IPS DF 6.9 (cell line): ENCODE results near the gene UMPS.

ENCODE experiments used
- DNase-seq: peaks from one replicate; pipeline ENCODE4 v3.0.0-alpha.2; 2013; ENCODE audit warnings: low read depth, low spot score
- H3K27ac ChIP-seq: one replicate; pipeline ENCODE4 v1.5.1; 2013; ENCODE audit warnings: low read length, control low read depth
- H3K27me3 ChIP-seq: 2 replicates; pipeline ENCODE4 v1.6.1; 2013; ENCODE audit warnings: mild to moderate bottlenecking, low read length; ENCODE audit not compliant: control insufficient read depth, insufficient read depth
- H3K36me3 ChIP-seq: 2 replicates; pipeline ENCODE4 v1.6.1; 2013; ENCODE audit warnings: low read length; ENCODE audit not compliant: control insufficient read depth, insufficient read depth
- H3K4me1 ChIP-seq: 2 replicates; pipeline ENCODE4 v1.6.1; 2013; ENCODE audit warnings: low read length; ENCODE audit not compliant: control insufficient read depth, insufficient read depth
- H3K4me3 ChIP-seq: 2 replicates; pipeline ENCODE4 v1.5.1; 2013; ENCODE audit warnings: mild to moderate bottlenecking, low read length
- H3K9me3 ChIP-seq: 2 replicates; pipeline ENCODE4 v1.6.1; 2013; ENCODE audit warnings: low read length, inconsistent platforms; ENCODE audit not compliant: control insufficient read depth, insufficient read depth
- WGBS: extraction: QIAGEN DNeasy Blood & Tissue Kit; methylation state at CpG from one replicate; pipeline ENCODE4 v1.1.7; 2013; ENCODE audit warnings: mixed read lengths, missing lambda C conversion rate; ENCODE audit not compliant: insufficient read length, insufficient coverage; 5-methylcytosine and 5-hydroxymethylcytosine counted together

UMPS gene

GRCh38 chr3:124730129-124730940, at the start of gene UMPS:
UMPS (plus strand) TSS chr3:124730452; CDS start chr3:124730472, 20 bp downstream.
- H3K4me3 ChIP-seq: peak within 1 kb of the TSS; percentile 94
- WGBS: no CpG with 5 or more reads among the region's 44 CpGs
- H3K27ac ChIP-seq: no peak within 1 kb of the TSS

GRCh38 chr3:124680521-124680920, 49.7 kb upstream of the UMPS start:
- Histone ChIP-seq H3K4me1 (no peaks in the 10 kb centered on the region), H3K27ac (no peak overlapping the region), H3K9me3 (no peaks in the 10 kb centered on the region), H3K36me3 (no peaks in the 10 kb centered on the region), H3K27me3 (no peaks in the 10 kb centered on the region), H3K4me3 (no peak overlapping the region)
- DNase-seq: no peak
- WGBS: no CpG with 5 or more reads among the region's 4 CpGs

More at GRCh38 chr3:124730129-124730940, at the start of gene UMPS:
- DNase-seq: peak; percentile 61
- no peaks in the 10 kb centered on the region for H3K27me3 ChIP-seq
- H3K36me3 ChIP-seq: no peaks in the 10 kb centered on the region
- H3K4me1 ChIP-seq: no peaks in the 10 kb centered on the region
- H3K9me3 ChIP-seq: no peaks in the 10 kb centered on the region

- Histone ChIP-seq H3K4me1 (no peaks in the 10 kb centered on the region), H3K27me3 (no peaks in the 10 kb centered on the region), H3K36me3 (no peaks in the 10 kb centered on the region), H3K4me3 (no peak overlapping the region), H3K9me3 (no peaks in the 10 kb centered on the region), H3K27ac (no peak overlapping the region)
- no CpG with 5 or more reads among the region's 2 CpGs for WGBS
- DNase-seq: no peak
Measured at GRCh38 chr3:124682263-124682662, 48.0 kb upstream of the UMPS start.

- no peaks in the 10 kb centered on the region for H3K9me3 ChIP-seq
- no CpG with 5 or more reads among the region's 7 CpGs for WGBS
- no peaks in the 10 kb centered on the region for H3K36me3 ChIP-seq
Measured at GRCh38 chr3:124684459-124684858, 45.8 kb upstream of the UMPS start.

GRCh38 chr3:124685067-124685466, 45.2 kb upstream of the UMPS start:
- H3K36me3 ChIP-seq: no peaks in the 10 kb centered on the region
- H3K27ac ChIP-seq: no peak overlapping the region
- H3K9me3 ChIP-seq: no peaks in the 10 kb centered on the region
- WGBS: no CpG with 5 or more reads among the region's 5 CpGs
- H3K4me3 ChIP-seq: no peak overlapping the region
- no peak for DNase-seq
- no peaks in the 10 kb centered on the region for H3K4me1 ChIP-seq
- H3K27me3 ChIP-seq: no peaks in the 10 kb centered on the region

More at GRCh38 chr3:124684459-124684858, 45.8 kb upstream of the UMPS start:
- H3K27ac ChIP-seq: no peak overlapping the region
- H3K4me3 ChIP-seq: no peak overlapping the region
- DNase-seq: no peak
- H3K4me1 ChIP-seq: no peaks in the 10 kb centered on the region
- H3K27me3 ChIP-seq: no peaks in the 10 kb centered on the region

GRCh38 chr3:124685481-124685880, 44.8 kb upstream of the UMPS start:
- H3K27me3 ChIP-seq: no peaks in the 10 kb centered on the region
- H3K9me3 ChIP-seq: no peaks in the 10 kb centered on the region
- WGBS: no CpG with 5 or more reads among the region's 7 CpGs
- no peaks in the 10 kb centered on the region for H3K36me3 ChIP-seq
- no peak overlapping the region for H3K27ac ChIP-seq
- no peak overlapping the region for H3K4me3 ChIP-seq
- no peak for DNase-seq
- H3K4me1 ChIP-seq: no peaks in the 10 kb centered on the region

GRCh38 chr3:124686028-124686670, 44.1 kb upstream of the UMPS start:
- Histone ChIP-seq H3K4me3 (no peak overlapping the region), H3K9me3 (no peaks in the 10 kb centered on the region), H3K27me3 (no peaks in the 10 kb centered on the region), H3K36me3 (no peaks in the 10 kb centered on the region), H3K4me1 (no peaks in the 10 kb centered on the region), H3K27ac (no peak overlapping the region)
- WGBS: no CpG with 5 or more reads among the region's 3 CpGs
- DNase-seq: no peak

- H3K27me3 ChIP-seq: no peaks in the 10 kb centered on the region
- 100% methylated on average over 1 of the region's 11 CpGs for WGBS
- DNase-seq: peak; percentile 70
- no peaks in the 10 kb centered on the region for H3K36me3 ChIP-seq
- no peaks in the 10 kb centered on the region for H3K9me3 ChIP-seq
- no peak overlapping the region for H3K4me3 ChIP-seq
- H3K27ac ChIP-seq: no peak overlapping the region
- H3K4me1 ChIP-seq: no peaks in the 10 kb centered on the region
Measured at GRCh38 chr3:124688581-124689454, 41.4 kb upstream of the UMPS start.

- Histone ChIP-seq H3K9me3 (no peaks in the 10 kb centered on the region), H3K27me3 (no peaks in the 10 kb centered on the region), H3K36me3 (no peaks in the 10 kb centered on the region), H3K27ac (no peak overlapping the region), H3K4me1 (no peaks in the 10 kb centered on the region), H3K4me3 (no peak overlapping the region)
- WGBS: no CpG with 5 or more reads among the region's 3 CpGs
- DNase-seq: no peak
Measured at GRCh38 chr3:124691599-124691998, 38.7 kb upstream of the UMPS start.

GRCh38 chr3:124694486-124694885, 35.8 kb upstream of the UMPS start:
- H3K36me3 ChIP-seq: no peaks in the 10 kb centered on the region
- H3K9me3 ChIP-seq: no peaks in the 10 kb centered on the region
- no peaks in the 10 kb centered on the region for H3K4me1 ChIP-seq
- no peak overlapping the region for H3K4me3 ChIP-seq
- no CpG with 5 or more reads among the region's 5 CpGs for WGBS
- H3K27ac ChIP-seq: no peak overlapping the region
- no peaks in the 10 kb centered on the region for H3K27me3 ChIP-seq
- DNase-seq: no peak
